Small intestine (tissue), 7 donors: ENCODE data around the gene CHD9NB. TPM values are rescaled to one million over a fixed set of nuclear protein-coding genes. Genes with fewer than 3 reads are reported as not detected.
"Not testable (repeated sequence)": the region's sequence is repeated elsewhere in the genome, so short reads cannot be mapped to it uniquely, and the experiment has no call there.

Experiments
- DNase-seq, 2 donors: peaks; one replicate each; pipeline versions ENCODE4 v3.0.0 to v3.0.0-alpha.2; 2013
- FAIRE-seq: peaks from 2 replicates; lab custom pipeline; 2012; peaks lifted over from hg19 to GRCh38; lab: Jason Lieb, UNC
- H3K27ac ChIP-seq, 3 donors: one replicate each; pipeline ENCODE4 v1.5.1; 2013; ENCODE audit warnings: low read length in 2 of 3, mild to moderate bottlenecking in 2 of 3, control low read depth in 1 of 3, inconsistent platforms in 1 of 3, low read depth in 1 of 3, moderate library complexity in 1 of 3
- H3K27me3 ChIP-seq, 3 donors: one replicate each; pipeline ENCODE4 v1.6.1; 2013; ENCODE audit warnings: low read length in 3 of 3, inconsistent platforms in 1 of 3; ENCODE audit not compliant: control insufficient read depth in 3 of 3, insufficient read depth in 3 of 3
- H3K36me3 ChIP-seq, 3 donors: one replicate each; pipeline ENCODE4 v1.6.1; 2013; ENCODE audit warnings: low read length in 3 of 3, inconsistent platforms in 1 of 3, low read depth in 1 of 3, mild to moderate bottlenecking in 1 of 3, moderate library complexity in 1 of 3; ENCODE audit not compliant: control insufficient read depth in 3 of 3, insufficient read depth in 2 of 3
- H3K4me1 ChIP-seq, 3 donors: one replicate each; pipeline ENCODE4 v1.6.1; 2013; ENCODE audit warnings: low read length in 2 of 3, inconsistent platforms in 1 of 3, low read depth in 1 of 3, mild to moderate bottlenecking in 1 of 3, moderate library complexity in 1 of 3; ENCODE audit not compliant: control insufficient read depth in 3 of 3, insufficient read depth in 2 of 3
- H3K4me3 ChIP-seq, 3 donors: one replicate each; pipeline ENCODE4 v1.5.1; 2013; ENCODE audit warnings: low read length in 3 of 3, control low read depth in 1 of 3, inconsistent platforms in 1 of 3, low read depth in 1 of 3, mild to moderate bottlenecking in 1 of 3, moderate library complexity in 1 of 3
- H3K9me3 ChIP-seq, 2 donors: one replicate each; pipeline ENCODE4 v1.6.1; 2013; ENCODE audit warnings: low read depth in 1 of 2, low read length in 1 of 2; ENCODE audit not compliant: control insufficient read depth in 2 of 2, insufficient read depth in 1 of 2
- WGBS, 3 donors: extraction: QIAGEN DNeasy Blood & Tissue Kit; methylation state at CpG; one replicate each; pipeline ENCODE4 v1.1.7; 2013; 5-methylcytosine and 5-hydroxymethylcytosine counted together
- polyA plus RNA-seq, 4 donors: library from polyadenylated mRNA; stranded (reverse) in 3 of 4; unstranded in 1 of 4; fragments of 200-250 nt in 3 of 4; fragments of 120-200 nt in 1 of 4; gene quantifications; one replicate each; pipeline versions ENCODE4 v1.2.1 to v1.2.3, GENCODE V29; 2013
- donor health status: healthy with polysubstance abuse.
- donor health status: control.
- donor health status: control.
- donor health status: Bipolar disorder and iron deficiency.
- donor health status: healthy.

The CHD9NB gene
- polyA plus RNA-seq, 4 donors, result 0.83 to 2.7 (median 1.0) TPM

DNA sequence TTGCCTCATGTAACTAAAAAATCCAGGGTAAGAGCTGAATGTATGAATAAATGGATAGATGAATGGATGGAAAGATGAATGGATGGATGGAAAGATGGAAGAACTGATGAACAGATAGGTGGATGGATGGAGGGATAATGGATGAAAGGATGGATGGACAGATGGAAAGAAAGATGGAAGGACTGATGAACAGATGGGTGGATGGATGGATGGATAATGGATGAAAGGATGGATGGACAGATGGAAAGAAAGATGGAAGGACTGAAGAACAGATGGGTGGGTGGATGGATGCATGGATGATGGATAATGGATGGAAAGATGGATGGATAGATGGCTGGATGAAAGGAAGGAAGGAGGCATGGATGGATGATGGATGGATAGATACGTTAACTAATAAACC, 11.9 kb downstream of the CHD9NB start:
- Histone ChIP-seq H3K4me1 (peaks cover 0 to 32% (median 5%) of the 10 kb centered on the region in 3 donors), H3K27me3 (peaks cover 0 to 3% (median 0%) of the 10 kb centered on the region in 3 donors), H3K9me3 (no peaks in the 10 kb centered on the region), H3K4me3 (no peak overlapping the region), H3K36me3 (no peaks in the 10 kb centered on the region), H3K27ac (no peak overlapping the region)
- no peak for FAIRE-seq
- 80 to 100% (median 94%) methylated on average over 1 of the region's 1 CpG for WGBS, 3 donors
- no peak for DNase-seq

GRCh38 chr16:53036711-53037110, 16.0 kb downstream of the CHD9NB start:
- H3K4me1 ChIP-seq, FAIRE-seq, H3K9me3 ChIP-seq, H3K4me3 ChIP-seq, H3K36me3 ChIP-seq, DNase-seq, H3K27me3 ChIP-seq, H3K27ac ChIP-seq: not testable (repeated sequence)
- 47 to 77% (median 57%) methylated on average over 6 of the region's 6 CpGs for WGBS, 3 donors

- H3K36me3 ChIP-seq, result no peaks in the 10 kb centered on the region
- H3K9me3 ChIP-seq, result peaks cover 0 to 9% of the 10 kb centered on the region in 2 donors
- H3K27me3 ChIP-seq, result peaks cover 0 to 3% (median 0%) of the 10 kb centered on the region in 3 donors
- no peak overlapping the region for H3K27ac ChIP-seq
- FAIRE-seq, result no peak
- no peak for DNase-seq
- 85 to 95% (median 89%) methylated on average over 6 of the region's 6 CpGs for WGBS, 3 donors
- no peaks in the 10 kb centered on the region for H3K4me1 ChIP-seq
- H3K4me3 ChIP-seq, result no peak overlapping the region
Observed at GRCh38 chr16:53036066-53036465, 16.6 kb downstream of the CHD9NB start.

- Histone ChIP-seq H3K36me3 (no peaks in the 10 kb centered on the region), H3K27ac (no peak overlapping the region), H3K9me3 (peaks cover 0 to 9% of the 10 kb centered on the region in 2 donors), H3K27me3 (peaks cover 0 to 3% (median 0%) of the 10 kb centered on the region in 3 donors), H3K4me3 (no peak overlapping the region), H3K4me1 (no peaks in the 10 kb centered on the region)
- DNase-seq (no peak), FAIRE-seq (no peak)
- 77 to 83% (median 81%) methylated on average over 3 of the region's 3 CpGs for WGBS, 3 donors
Observed at GRCh38 chr16:53035176-53035942, 17.3 kb downstream of the CHD9NB start.

GRCh38 chr16:53034306-53034705, 18.4 kb downstream of the CHD9NB start:
- H3K27me3 ChIP-seq, result peaks cover 0 to 3% (median 0%) of the 10 kb centered on the region in 3 donors
- no peak for DNase-seq
- WGBS, 3 donors, result 80 to 88% (median 83%) methylated on average over 6 of the region's 6 CpGs
- H3K36me3 ChIP-seq, result no peaks in the 10 kb centered on the region
- H3K27ac ChIP-seq, result no peak overlapping the region
- no peak for FAIRE-seq
- H3K9me3 ChIP-seq, result peaks cover 0 to 9% of the 10 kb centered on the region in 2 donors
- H3K4me1 ChIP-seq, result no peaks in the 10 kb centered on the region
- H3K4me3 ChIP-seq, result no peak overlapping the region

- no peak overlapping the region for H3K27ac ChIP-seq
- H3K4me3 ChIP-seq, result no peak overlapping the region
- no peak for DNase-seq
- H3K36me3 ChIP-seq, result no peaks in the 10 kb centered on the region
- H3K27me3 ChIP-seq, result peaks cover 0 to 3% (median 0%) of the 10 kb centered on the region in 3 donors
- WGBS, 3 donors, result 56 to 63% (median 59%) methylated on average over 2 of the region's 2 CpGs
- no peaks in the 10 kb centered on the region for H3K4me1 ChIP-seq
- FAIRE-seq, result no peak
- H3K9me3 ChIP-seq, result peaks cover 0 to 9% of the 10 kb centered on the region in 2 donors
Observed at GRCh38 chr16:53031323-53031942, 21.3 kb downstream of the CHD9NB start.

DNA sequence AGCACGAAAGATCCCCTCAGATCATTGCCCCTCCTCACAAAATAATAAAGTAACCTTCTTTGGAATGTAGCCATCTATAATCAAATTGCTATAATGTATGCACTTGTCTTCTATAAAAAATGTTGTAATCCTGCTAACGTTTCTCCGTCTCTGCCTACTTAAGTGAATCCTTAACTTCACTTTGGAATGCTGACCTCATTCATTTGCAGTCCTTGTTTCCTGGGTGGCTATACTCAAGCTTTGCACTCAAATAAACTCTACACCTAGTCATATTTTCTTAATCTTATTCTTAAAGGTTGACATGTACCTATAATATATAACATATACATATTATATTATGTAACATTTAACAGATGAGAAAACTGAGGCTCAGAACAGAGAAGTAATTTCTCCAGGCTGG, 22.7 kb downstream of the CHD9NB start:
- H3K27ac ChIP-seq, result no peak overlapping the region
- DNase-seq (no peak), FAIRE-seq (no peak)
- 74 to 77% (median 75%) methylated on average over 3 of the region's 3 CpGs for WGBS, 3 donors
- H3K4me3 ChIP-seq, result no peak overlapping the region
- H3K9me3 ChIP-seq, result peaks cover 0 to 9% of the 10 kb centered on the region in 2 donors
- no peaks in the 10 kb centered on the region for H3K36me3 ChIP-seq
- no peaks in the 10 kb centered on the region for H3K4me1 ChIP-seq
- no peaks in the 10 kb centered on the region for H3K27me3 ChIP-seq

- WGBS, 3 donors, result 66 to 92% (median 80%) methylated on average over 4 of the region's 4 CpGs
- DNase-seq, result no peak
- Histone ChIP-seq H3K27ac (no peak overlapping the region), H3K4me3 (no peak overlapping the region), H3K27me3 (no peaks in the 10 kb centered on the region), H3K9me3 (no peaks in the 10 kb centered on the region), H3K4me1 (no peaks in the 10 kb centered on the region), H3K36me3 (no peaks in the 10 kb centered on the region)
- FAIRE-seq, result no peak
Observed at GRCh38 chr16:53024045-53024444, 28.7 kb downstream of the CHD9NB start.
